ENCODE data around the gene MMEL1. TPM values are rescaled to one million over a fixed set of nuclear protein-coding genes. Genes with fewer than 3 reads are reported as not detected.

The MMEL1 gene
- polyA plus RNA-seq, 1 donor from 2014 or later, result 5.2 TPM

GRCh38 chr1:2632051-2632430 lies 775 bp downstream of the MMEL1 start:
- TF ChIP-seq RAD21 (conservative IDR thresholded peaks at IDR 0.05) (no peak), POLR2AphosphoS5 (IDR thresholded peaks at IDR 0.05) (no peak), SMC3 (conservative IDR thresholded peaks at IDR 0.05; ENCODE audit: poor library complexity) (no peak), CTCF (IDR thresholded peaks at IDR 0.05; ENCODE audit: poor library complexity, severe bottlenecking) (no peak), EZH2 (IDR thresholded peaks at IDR 0.05; ENCODE audit: borderline replicate concordance, insufficient read depth, low read length, poor library complexity, severe bottlenecking) (no peak), MXI1 (conservative IDR thresholded peaks at IDR 0.05; ENCODE audit: poor library complexity, severe bottlenecking) (no peak), TAF1 (IDR thresholded peaks at IDR 0.05; ENCODE audit: low read depth) (no peak), EP300 (conservative IDR thresholded peaks at IDR 0.05; ENCODE audit: poor library complexity, severe bottlenecking) (no peak)
- TF ChIP-seq, protein P1, sequence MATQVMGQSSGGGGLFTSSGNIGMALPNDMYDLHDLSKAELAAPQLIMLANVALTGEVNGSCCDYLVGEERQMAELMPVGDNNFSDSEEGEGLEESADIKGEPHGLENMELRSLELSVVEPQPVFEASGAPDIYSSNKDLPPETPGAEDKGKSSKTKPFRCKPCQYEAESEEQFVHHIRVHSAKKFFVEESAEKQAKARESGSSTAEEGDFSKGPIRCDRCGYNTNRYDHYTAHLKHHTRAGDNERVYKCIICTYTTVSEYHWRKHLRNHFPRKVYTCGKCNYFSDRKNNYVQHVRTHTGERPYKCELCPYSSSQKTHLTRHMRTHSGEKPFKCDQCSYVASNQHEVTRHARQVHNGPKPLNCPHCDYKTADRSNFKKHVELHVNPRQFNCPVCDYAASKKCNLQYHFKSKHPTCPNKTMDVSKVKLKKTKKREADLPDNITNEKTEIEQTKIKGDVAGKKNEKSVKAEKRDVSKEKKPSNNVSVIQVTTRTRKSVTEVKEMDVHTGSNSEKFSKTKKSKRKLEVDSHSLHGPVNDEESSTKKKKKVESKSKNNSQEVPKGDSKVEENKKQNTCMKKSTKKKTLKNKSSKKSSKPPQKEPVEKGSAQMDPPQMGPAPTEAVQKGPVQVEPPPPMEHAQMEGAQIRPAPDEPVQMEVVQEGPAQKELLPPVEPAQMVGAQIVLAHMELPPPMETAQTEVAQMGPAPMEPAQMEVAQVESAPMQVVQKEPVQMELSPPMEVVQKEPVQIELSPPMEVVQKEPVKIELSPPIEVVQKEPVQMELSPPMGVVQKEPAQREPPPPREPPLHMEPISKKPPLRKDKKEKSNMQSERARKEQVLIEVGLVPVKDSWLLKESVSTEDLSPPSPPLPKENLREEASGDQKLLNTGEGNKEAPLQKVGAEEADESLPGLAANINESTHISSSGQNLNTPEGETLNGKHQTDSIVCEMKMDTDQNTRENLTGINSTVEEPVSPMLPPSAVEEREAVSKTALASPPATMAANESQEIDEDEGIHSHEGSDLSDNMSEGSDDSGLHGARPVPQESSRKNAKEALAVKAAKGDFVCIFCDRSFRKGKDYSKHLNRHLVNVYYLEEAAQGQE (IDR thresholded peaks at IDR 0.05; ENCODE audit: borderline replicate concordance), result no peak
- Histone ChIP-seq H3K36me3 (ENCODE audit: insufficient read depth, low read length) (no peaks in the 10 kb centered on the region), H3K9ac (ENCODE audit: low read length) (no peak overlapping the region), H3K27me3 (ENCODE audit: insufficient read depth, low read depth, low read length) (peaks cover 31% of the 10 kb centered on the region), H4K20me1 (ENCODE audit: insufficient read depth) (no peaks in the 10 kb centered on the region), H3K4me2 (ENCODE audit: low read length) (no peak overlapping the region), H3K27ac (ENCODE audit: low read length) (no peak overlapping the region), H2AFZ (ENCODE audit: low read depth, low read length) (no peak overlapping the region), H3K4me3 (ENCODE audit: low read length) (no peak overlapping the region), H3K9me3 (ENCODE audit: low read length) (no peaks in the 10 kb centered on the region), H3K9me2 (ENCODE audit: insufficient read depth, low read length) (no peaks in the 10 kb centered on the region), H3K79me2 (replicated peaks; ENCODE audit: insufficient read depth, low read length) (no peaks in the 10 kb centered on the region), H3F3A (ENCODE audit: insufficient read depth, low read length, poor library complexity, severe bottlenecking) (no peaks in the 10 kb centered on the region)

DNA sequence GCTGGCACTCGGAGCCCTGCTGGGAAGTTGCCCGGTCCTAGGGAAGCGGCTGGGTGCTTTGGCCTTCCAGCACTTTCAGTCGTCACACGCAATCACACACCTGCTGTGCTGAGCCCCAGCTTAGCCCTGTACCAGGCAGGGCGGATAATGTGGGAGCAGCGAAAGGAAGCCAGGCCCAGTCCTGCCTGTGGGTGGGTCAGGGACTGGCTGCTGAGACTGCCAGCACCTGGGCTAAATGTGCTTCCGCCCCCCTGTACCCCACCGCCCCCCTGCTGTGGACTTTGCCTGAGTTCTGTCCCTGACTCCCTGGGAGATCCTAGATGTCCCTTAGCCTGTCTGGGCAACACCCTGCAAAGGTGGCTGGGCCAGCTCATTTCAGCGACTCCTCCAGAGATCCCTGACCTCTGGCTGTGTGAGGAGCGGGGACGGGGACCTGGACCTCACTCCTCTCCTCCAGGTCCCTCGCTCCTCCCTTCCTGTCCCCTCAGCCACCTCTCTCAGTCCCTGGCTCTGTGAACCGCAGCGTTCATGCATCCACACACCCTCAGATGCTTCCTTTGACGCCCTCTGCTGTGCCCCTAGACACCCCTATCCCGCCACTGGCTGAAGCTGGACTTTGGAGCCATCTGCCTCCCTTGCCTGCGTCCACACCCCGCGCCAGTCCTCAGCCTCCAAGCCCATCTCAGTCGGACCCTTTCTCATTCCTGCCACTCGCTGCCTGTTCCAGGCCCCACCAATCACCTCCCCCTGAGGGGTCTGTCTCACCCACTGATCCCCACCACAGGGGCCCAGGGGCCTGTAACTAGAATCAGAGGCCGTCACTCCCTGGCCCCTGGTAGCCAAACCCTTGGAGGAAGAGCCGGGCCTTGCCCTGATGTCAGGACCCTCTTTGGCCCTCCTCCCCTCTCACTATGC lies 1.4 kb downstream of the MMEL1 start:
- H3K27me3 ChIP-seq (ENCODE audit: insufficient read depth, low read depth, low read length), result peaks cover 31% of the 10 kb centered on the region
- H3K36me3 ChIP-seq (ENCODE audit: insufficient read depth, low read length), result no peaks in the 10 kb centered on the region
- no peaks in the 10 kb centered on the region for H4K20me1 ChIP-seq (ENCODE audit: insufficient read depth)
- H3K4me2 ChIP-seq (ENCODE audit: low read length), result no peak overlapping the region
- H2AFZ ChIP-seq (ENCODE audit: low read depth, low read length), result no peak overlapping the region
- H3K27ac ChIP-seq (ENCODE audit: low read length), result no peak overlapping the region
- no peaks in the 10 kb centered on the region for H3K79me2 ChIP-seq (replicated peaks; ENCODE audit: insufficient read depth, low read length)
- no peak for TF ChIP-seq POLR2AphosphoS5 (IDR thresholded peaks at IDR 0.05)
- no peak for TF ChIP-seq TAF1 (IDR thresholded peaks at IDR 0.05; ENCODE audit: low read depth)
- TF ChIP-seq EZH2 (IDR thresholded peaks at IDR 0.05; ENCODE audit: borderline replicate concordance, insufficient read depth, low read length, poor library complexity, severe bottlenecking), result no peak
- no peak for TF ChIP-seq MXI1 (conservative IDR thresholded peaks at IDR 0.05; ENCODE audit: poor library complexity, severe bottlenecking)
- TF ChIP-seq RAD21 (conservative IDR thresholded peaks at IDR 0.05), result no peak
- no peak for TF ChIP-seq SMC3 (conservative IDR thresholded peaks at IDR 0.05; ENCODE audit: poor library complexity)
- no peak for TF ChIP-seq CTCF (IDR thresholded peaks at IDR 0.05; ENCODE audit: poor library complexity, severe bottlenecking)
- TF ChIP-seq, protein P1 (IDR thresholded peaks at IDR 0.05; ENCODE audit: borderline replicate concordance), result no peak
- H3K9me2 ChIP-seq (ENCODE audit: insufficient read depth, low read length), result no peaks in the 10 kb centered on the region
- H3F3A ChIP-seq (ENCODE audit: insufficient read depth, low read length, poor library complexity, severe bottlenecking), result no peaks in the 10 kb centered on the region
- H3K4me3 ChIP-seq (ENCODE audit: low read length), result no peak overlapping the region
- no peak overlapping the region for H3K9ac ChIP-seq (ENCODE audit: low read length)
- H3K9me3 ChIP-seq (ENCODE audit: low read length), result no peaks in the 10 kb centered on the region
